HG03280 (cell line): Measurements from ENCODE around the gene CD160.
"Not testable (repeated sequence)": the region's sequence is repeated elsewhere in the genome, so short reads cannot be mapped to it uniquely, and the experiment has no call there.

Source experiments
- ATAC-seq: cut with Tn5 transposase; IDR thresholded peaks from one replicate; pipeline ENCODE4 v1.9.1; 2021; ENCODE audit warnings: mild to moderate bottlenecking, moderate library complexity; ENCODE audit not compliant: unreplicated experiment

CD160 gene, protein sequence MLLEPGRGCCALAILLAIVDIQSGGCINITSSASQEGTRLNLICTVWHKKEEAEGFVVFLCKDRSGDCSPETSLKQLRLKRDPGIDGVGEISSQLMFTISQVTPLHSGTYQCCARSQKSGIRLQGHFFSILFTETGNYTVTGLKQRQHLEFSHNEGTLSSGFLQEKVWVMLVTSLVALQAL

DNA sequence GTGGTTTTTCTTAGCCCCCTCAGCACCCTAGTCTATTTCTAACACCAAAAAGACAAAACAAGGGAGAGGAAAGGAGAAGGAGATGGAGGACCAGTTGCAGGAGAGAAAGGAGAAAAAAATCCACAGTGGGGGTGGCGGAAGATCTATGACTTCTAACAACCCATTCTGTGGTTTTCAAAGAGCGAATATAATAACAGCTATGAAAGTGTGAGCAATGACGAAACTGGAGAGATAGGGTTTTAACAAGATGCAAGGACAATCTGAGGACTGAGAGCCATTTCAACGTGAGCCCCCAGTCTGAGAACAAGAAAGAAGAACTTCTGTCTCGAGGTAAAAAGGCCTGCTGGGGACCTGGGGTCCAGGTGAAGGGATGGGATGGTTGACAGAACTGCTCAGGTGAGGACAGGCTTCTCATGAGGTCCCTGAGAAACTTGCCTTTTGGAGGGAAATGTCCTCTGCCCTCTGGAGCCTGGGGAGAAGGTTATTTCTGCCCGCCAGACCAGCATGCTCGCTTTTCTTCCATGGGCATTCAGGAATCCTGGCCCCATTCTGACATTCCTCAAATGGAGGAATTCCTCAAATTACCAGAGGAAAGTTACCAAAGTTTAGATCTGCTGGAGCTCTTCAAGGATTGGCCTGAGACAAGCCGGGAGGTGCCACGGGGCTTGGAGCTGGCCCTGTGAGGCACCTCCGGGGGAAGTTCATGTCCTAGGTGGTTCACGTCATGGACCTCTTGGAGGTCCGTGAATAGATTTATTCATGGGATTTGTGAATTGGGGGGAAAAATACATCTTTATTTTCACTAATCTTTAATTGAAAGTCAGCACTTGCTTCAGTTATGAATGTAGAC lies at the start of gene CD160:
CD160 (plus strand) TSS at position 270 of the 850 bp plus-strand sequence. CDS start 8,829 bp downstream, outside the sequence.
- ATAC-seq, result no peak

- ATAC-seq, result not testable (repeated sequence)
Observed at GRCh38 chr1:145670995-145671745, 48.1 kb upstream of the CD160 start.

DNA sequence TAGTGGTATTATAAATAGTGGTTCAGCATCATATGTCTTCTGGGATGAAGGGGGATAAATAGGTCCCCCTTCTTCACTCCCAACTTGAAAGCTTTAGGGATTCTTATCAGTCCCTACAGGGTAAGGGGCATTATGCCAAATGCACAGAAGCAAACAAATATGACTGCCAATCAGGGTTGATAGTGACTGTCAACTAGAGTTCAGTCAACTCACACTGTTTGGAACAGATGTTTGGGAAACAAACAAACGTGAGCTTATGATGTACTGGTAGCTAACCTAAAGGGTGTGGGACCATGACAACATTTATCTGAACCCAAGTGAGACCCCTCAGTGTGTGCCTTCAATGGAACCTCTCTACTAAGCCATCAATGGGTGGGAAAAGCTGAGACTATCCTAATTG lies 46.1 kb upstream of the CD160 start:
- ATAC-seq, result not testable (repeated sequence)

DNA sequence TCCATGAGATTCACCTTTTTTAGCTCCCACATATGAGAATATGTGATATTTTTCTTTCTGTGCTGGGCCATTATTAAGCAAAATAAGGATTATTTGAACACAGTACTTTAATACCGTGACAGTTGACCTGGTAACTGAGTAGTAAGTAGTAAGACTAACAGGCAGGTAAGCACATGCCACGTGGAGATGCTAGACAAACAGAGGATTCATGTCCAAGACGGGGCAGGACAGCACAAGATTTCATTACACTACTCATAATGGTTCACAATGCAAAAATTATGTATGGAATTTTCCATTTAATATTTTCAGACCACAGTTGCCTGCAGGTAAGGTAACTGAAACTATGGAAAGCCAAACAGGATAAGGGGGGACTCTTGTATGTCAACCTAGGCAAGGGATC lies 34.4 kb upstream of the CD160 start:
- ATAC-seq, result not testable (repeated sequence)

GRCh38 chr1:145686078-145686477 lies 33.2 kb upstream of the CD160 start:
- ATAC-seq, result not testable (repeated sequence)

GRCh38 chr1:145688328-145688727 lies 31.0 kb upstream of the CD160 start:
- ATAC-seq, result no peak

DNA sequence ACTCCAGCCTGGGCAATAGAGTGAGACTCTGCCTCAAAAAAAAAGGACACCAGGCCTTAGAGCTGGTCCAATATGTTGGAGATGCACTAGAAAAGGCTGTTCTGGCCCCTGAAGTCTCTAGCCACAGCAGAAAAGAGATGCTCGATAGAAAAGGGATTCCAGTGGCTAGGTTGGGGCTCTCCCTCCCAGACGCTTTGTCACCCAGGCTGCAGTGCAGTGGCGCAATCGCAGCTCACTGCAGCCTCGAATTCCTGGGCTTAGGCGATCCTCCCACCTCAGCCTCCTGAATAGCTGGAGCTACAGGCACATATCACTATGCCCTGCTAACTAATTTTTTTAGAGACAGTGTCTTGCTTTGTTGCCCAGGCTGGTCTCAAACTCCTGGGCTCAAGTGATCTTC lies 30.4 kb upstream of the CD160 start:
- no peak for ATAC-seq

DNA sequence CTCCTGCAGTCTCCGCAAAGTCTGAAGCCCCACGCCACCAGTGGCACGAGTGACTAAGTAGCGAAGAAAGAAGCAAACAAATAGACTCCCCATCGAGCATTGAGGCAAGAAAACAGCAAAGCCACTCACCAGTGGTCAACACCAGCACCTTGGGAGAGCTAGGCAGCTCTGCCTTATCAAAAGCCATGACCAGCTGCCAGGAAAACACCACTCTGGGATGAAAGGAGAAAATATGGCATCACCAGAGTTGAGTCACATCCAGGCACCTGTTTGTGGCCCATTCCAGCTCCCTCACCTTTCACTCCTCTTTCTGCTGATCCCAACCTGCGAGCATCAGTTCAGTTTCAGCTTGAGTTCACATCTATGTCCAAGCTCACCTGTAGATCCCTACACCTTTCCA lies 29.4 kb upstream of the CD160 start:
- ATAC-seq, result no peak

GRCh38 chr1:145690587-145691558 lies 28.4 kb upstream of the CD160 start:
- ATAC-seq, result no peak

DNA sequence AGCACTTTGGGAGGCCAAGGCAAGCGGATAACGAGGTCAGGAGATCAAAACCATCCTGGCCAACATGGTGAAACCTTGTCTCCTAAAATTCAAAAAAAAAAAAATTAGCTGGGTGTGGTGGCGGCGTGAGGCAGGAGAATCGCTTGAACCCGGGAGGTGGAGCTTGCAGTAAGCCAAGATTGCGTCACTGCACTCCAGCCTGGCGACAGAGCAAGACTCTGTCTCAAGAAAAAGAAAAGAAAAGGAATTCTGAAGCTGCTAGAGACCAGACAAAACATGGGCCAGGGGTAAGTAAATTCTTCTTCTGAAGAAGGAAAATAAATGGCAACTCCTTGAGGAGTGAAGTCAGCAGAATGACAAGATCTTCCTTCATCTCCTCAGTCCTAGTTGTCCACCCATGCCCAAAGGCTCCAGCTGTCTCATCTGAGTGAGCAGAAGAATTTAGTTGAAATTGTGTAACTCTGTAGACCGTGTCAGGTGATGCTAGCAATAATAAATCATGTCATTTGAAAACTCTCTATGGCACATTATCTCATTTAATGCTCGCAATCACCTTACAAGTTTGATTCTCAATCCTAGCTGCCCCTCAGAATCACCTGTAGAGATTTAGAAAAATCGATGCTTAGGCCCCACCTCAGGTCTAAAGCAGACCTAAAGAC lies 26.4 kb upstream of the CD160 start:
- no peak for ATAC-seq

GRCh38 chr1:145695821-145696629 lies 23.3 kb upstream of the CD160 start:
- ATAC-seq, result no peak

DNA sequence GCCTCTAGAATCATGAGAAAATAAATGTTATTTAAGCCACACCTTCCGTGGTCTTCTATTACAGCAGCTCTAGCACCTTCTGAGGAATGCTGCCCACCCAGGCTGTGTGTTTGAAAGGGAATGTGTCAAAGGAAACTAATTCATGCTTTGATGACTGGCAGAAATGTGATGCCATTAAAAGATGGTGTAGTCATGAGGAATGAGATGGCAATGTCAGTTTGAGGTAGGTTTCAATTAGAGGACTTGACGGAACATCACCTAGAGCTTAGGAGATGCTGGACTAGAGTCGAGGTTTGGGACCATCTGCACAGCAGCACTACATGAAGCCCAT lies 22.7 kb upstream of the CD160 start:
- no peak for ATAC-seq

GRCh38 chr1:145701306-145701862 lies 17.9 kb upstream of the CD160 start:
- ATAC-seq, result no peak

DNA sequence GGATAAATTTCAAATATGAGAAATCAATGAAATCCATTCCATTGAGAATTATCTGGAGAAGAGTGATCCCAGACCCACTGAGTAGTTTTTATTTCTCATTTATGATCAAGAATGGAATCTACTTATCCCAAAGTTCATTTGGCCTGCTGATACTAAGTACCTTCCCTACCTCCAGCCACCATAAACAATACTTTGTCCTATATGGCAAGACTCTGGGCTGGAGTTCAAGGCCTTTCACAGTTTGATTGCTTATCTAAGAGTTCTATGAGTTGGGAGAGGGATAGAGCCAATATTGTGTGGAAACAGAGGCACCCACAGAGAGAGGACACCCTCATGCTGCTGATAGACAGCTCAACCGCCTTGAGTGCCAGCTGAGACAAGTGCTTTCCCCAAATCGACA lies 17.2 kb upstream of the CD160 start:
- ATAC-seq, result no peak

DNA sequence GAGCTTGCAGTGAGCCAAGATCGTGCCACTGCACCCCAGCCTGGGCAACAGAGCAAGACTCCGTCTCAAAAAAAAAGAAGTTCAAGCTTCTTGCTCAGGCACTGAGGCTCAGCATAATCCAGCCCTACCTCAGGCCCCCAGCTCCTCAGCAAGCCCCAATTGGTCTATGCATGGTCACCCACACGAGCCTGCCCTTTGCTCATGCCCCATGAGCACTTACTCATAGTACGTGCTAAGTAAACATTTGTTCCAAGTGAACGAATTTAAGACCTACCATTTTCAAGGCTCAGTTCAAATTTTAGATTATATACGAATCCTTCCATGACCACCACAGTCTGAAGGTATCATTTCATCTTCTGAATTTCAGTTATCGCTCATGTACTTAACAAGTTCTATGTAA lies 16.5 kb upstream of the CD160 start:
- no peak for ATAC-seq

DNA sequence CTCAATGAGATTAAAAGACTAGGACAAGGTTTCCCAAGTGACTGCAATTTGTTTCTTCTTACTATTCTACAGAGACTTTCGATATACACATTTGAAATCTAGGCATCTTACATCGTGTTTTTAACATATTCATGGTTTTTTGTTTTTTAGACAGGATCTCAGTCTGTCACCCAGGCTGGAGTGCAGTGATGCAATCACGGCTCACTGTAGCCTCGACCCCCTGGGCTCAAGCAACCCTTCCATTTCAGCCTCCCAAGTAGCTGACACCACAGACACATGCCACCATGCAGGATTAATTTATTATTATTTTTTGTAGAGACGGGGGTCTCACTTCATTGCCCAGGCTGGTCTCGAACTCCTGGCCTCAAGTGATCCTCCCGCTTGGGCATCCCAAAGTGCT lies 13.7 kb upstream of the CD160 start:
- ATAC-seq, result no peak

GRCh38 chr1:145706086-145706664 lies 13.1 kb upstream of the CD160 start:
- ATAC-seq, result no peak

DNA sequence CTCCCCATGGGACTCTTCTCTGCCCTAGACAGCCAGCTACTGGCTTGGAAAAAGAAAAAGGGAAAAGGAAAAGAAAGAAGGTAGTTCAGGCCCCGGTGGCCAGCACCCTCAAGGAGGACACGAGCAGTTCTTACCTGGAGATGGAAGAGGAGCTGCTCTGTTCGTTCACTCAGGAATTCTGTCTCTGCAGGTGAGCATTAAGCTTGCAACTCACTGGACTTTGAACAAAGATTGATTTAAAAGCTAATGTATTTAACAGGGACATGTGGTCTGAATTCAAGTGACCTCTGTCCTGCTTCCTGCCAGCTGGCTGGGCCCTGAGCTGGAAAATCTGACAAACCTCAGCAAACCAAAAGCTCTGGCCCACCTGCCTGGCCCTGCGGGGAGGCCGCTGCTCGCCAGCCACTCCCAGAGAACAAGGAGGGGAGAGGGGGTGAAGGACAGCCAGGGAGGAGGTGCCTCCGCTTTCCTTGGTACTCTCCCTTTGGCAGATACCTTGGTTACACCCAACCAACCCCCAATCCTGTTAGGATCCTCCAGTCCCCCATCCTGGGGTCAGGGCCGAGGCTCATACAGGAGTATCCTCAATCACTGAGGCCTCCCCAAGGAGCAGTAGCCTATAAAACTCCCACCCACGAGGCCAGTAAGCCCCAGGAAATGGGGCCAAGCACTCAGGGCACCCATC lies 12.0 kb upstream of the CD160 start, which contains the start of gene PDZK1:
PDZK1 (minus strand) TSS at position 186 of the 685 bp plus-strand sequence. CDS start 19,347 bp downstream, outside the sequence.
- ATAC-seq, result no peak
